Measurements from ENCODE around the gene FOXK2.
A peak's percentile ranks its signal among the peaks of the same experiment; 100 is the strongest.

FOXK2 gene

GRCh38 chr17:82645516-82645915 is 126.0 kb downstream of the FOXK2 start:
- H3K9me3 ChIP-seq (ENCODE audit: control insufficient read depth in 2 of 2, low read length in 2 of 2): no peaks in the 10 kb centered on the region
- no peak overlapping the region for H3K27ac ChIP-seq (ENCODE audit: low read depth in 2 of 2, low read length in 2 of 2)
- no peak overlapping the region for H3K9ac ChIP-seq (ENCODE audit: low read depth in 1 of 2, low read length in 2 of 2)
- peaks cover 11 to 14% of the 10 kb centered on the region in 2 donors for H3K4me1 ChIP-seq (ENCODE audit: control insufficient read depth in 2 of 2, insufficient read depth in 2 of 2, low read length in 2 of 2)
- peaks cover 30 to 31% of the 10 kb centered on the region in 2 donors for H3K36me3 ChIP-seq (ENCODE audit: control insufficient read depth in 2 of 2, insufficient read depth in 2 of 2, low read length in 2 of 2)
- H3K4me3 ChIP-seq (ENCODE audit: low read length in 2 of 2): no peak overlapping the region
- no peaks in the 10 kb centered on the region for H3K27me3 ChIP-seq (ENCODE audit: control insufficient read depth in 2 of 2, insufficient read depth in 2 of 2, low read length in 2 of 2)

GRCh38 chr17:82647593-82648164 is 128.1 kb downstream of the FOXK2 start:
- Histone ChIP-seq H3K9ac (ENCODE audit: low read depth in 1 of 2, low read length in 2 of 2) (peak overlapping the region; percentile 89 to 95), H3K4me1 (ENCODE audit: control insufficient read depth in 2 of 2, insufficient read depth in 2 of 2, low read length in 2 of 2) (peaks cover 13 to 14% of the 10 kb centered on the region in 2 donors), H3K27ac (ENCODE audit: low read depth in 2 of 2, low read length in 2 of 2) (peak overlapping the region; percentile 95 to 97), H3K36me3 (ENCODE audit: control insufficient read depth in 2 of 2, insufficient read depth in 2 of 2, low read length in 2 of 2) (peaks cover 15 to 17% of the 10 kb centered on the region in 2 donors), H3K27me3 (ENCODE audit: control insufficient read depth in 2 of 2, insufficient read depth in 2 of 2, low read length in 2 of 2) (no peaks in the 10 kb centered on the region), H3K4me3 (ENCODE audit: low read length in 2 of 2) (peak overlapping the region; percentile 82 to 89), H3K9me3 (ENCODE audit: control insufficient read depth in 2 of 2, low read length in 2 of 2) (no peaks in the 10 kb centered on the region)

GRCh38 chr17:82648165-82648668 is 128.7 kb downstream of the FOXK2 start, which contains the start of gene WDR45B:
TSS of gene WDR45B (minus strand) at chr17:82648444. CDS start at chr17:82648340, 104 bp downstream.
- Histone ChIP-seq H3K27ac (ENCODE audit: low read depth in 2 of 2, low read length in 2 of 2) (peak within 1 kb of the TSS; percentile 95 to 97), H3K9ac (ENCODE audit: low read depth in 1 of 2, low read length in 2 of 2) (peak within 1 kb of the TSS; percentile 89 to 95), H3K27me3 (ENCODE audit: control insufficient read depth in 2 of 2, insufficient read depth in 2 of 2, low read length in 2 of 2) (no peaks in the 10 kb centered on the region), H3K4me1 (ENCODE audit: control insufficient read depth in 2 of 2, insufficient read depth in 2 of 2, low read length in 2 of 2) (peaks cover 14 to 16% of the 10 kb centered on the region in 2 donors), H3K9me3 (ENCODE audit: control insufficient read depth in 2 of 2, low read length in 2 of 2) (no peaks in the 10 kb centered on the region), H3K36me3 (ENCODE audit: control insufficient read depth in 2 of 2, insufficient read depth in 2 of 2, low read length in 2 of 2) (peaks cover 11 to 14% of the 10 kb centered on the region in 2 donors), H3K4me3 (ENCODE audit: low read length in 2 of 2) (peak within 1 kb of the TSS; percentile 82 to 89)

- peaks cover 17 to 22% of the 10 kb centered on the region in 2 donors for H3K4me1 ChIP-seq (ENCODE audit: control insufficient read depth in 2 of 2, insufficient read depth in 2 of 2, low read length in 2 of 2)
- H3K27ac ChIP-seq (ENCODE audit: low read depth in 2 of 2, low read length in 2 of 2): peak overlapping the region; percentile 60 to 80
- peak overlapping the region; percentile 65 to 71 for H3K4me3 ChIP-seq (ENCODE audit: low read length in 2 of 2)
- peaks cover 5 to 8% of the 10 kb centered on the region in 2 donors for H3K36me3 ChIP-seq (ENCODE audit: control insufficient read depth in 2 of 2, insufficient read depth in 2 of 2, low read length in 2 of 2)
- no peaks in the 10 kb centered on the region for H3K9me3 ChIP-seq (ENCODE audit: control insufficient read depth in 2 of 2, low read length in 2 of 2)
- peak overlapping the region; percentile 41 to 58 for H3K9ac ChIP-seq (ENCODE audit: low read depth in 1 of 2, low read length in 2 of 2)
- H3K27me3 ChIP-seq (ENCODE audit: control insufficient read depth in 2 of 2, insufficient read depth in 2 of 2, low read length in 2 of 2): no peaks in the 10 kb centered on the region
Measured at GRCh38 chr17:82648742-82649331, 129.3 kb downstream of the FOXK2 start.

- Histone ChIP-seq H3K27ac (ENCODE audit: low read depth in 2 of 2, low read length in 2 of 2) (no peak overlapping the region), H3K36me3 (ENCODE audit: control insufficient read depth in 2 of 2, insufficient read depth in 2 of 2, low read length in 2 of 2) (no peaks in the 10 kb centered on the region), H3K27me3 (ENCODE audit: control insufficient read depth in 2 of 2, insufficient read depth in 2 of 2, low read length in 2 of 2) (no peaks in the 10 kb centered on the region), H3K4me1 (ENCODE audit: control insufficient read depth in 2 of 2, insufficient read depth in 2 of 2, low read length in 2 of 2) (peaks cover 26 to 31% of the 10 kb centered on the region in 2 donors), H3K4me3 (ENCODE audit: low read length in 2 of 2) (no peak overlapping the region), H3K9ac (ENCODE audit: low read depth in 1 of 2, low read length in 2 of 2) (no peak overlapping the region), H3K9me3 (ENCODE audit: control insufficient read depth in 2 of 2, low read length in 2 of 2) (no peaks in the 10 kb centered on the region)
Measured at GRCh38 chr17:82649501-82650261, 130.1 kb downstream of the FOXK2 start.

- H3K9me3 ChIP-seq (ENCODE audit: control insufficient read depth in 2 of 2, low read length in 2 of 2): no peaks in the 10 kb centered on the region
- H3K27me3 ChIP-seq (ENCODE audit: control insufficient read depth in 2 of 2, insufficient read depth in 2 of 2, low read length in 2 of 2): no peaks in the 10 kb centered on the region
- H3K4me1 ChIP-seq (ENCODE audit: control insufficient read depth in 2 of 2, insufficient read depth in 2 of 2, low read length in 2 of 2): peaks cover 34 to 40% of the 10 kb centered on the region in 2 donors
- no peak overlapping the region for H3K4me3 ChIP-seq (ENCODE audit: low read length in 2 of 2)
- H3K27ac ChIP-seq (ENCODE audit: low read depth in 2 of 2, low read length in 2 of 2): no peak overlapping the region
- no peak overlapping the region for H3K9ac ChIP-seq (ENCODE audit: low read depth in 1 of 2, low read length in 2 of 2)
- H3K36me3 ChIP-seq (ENCODE audit: control insufficient read depth in 2 of 2, insufficient read depth in 2 of 2, low read length in 2 of 2): no peaks in the 10 kb centered on the region
Measured at GRCh38 chr17:82650723-82651122, 131.2 kb downstream of the FOXK2 start.

GRCh38 chr17:82653651-82654528 is 134.4 kb downstream of the FOXK2 start:
- Histone ChIP-seq H3K36me3 (ENCODE audit: control insufficient read depth in 2 of 2, insufficient read depth in 2 of 2, low read length in 2 of 2) (peaks cover 13% of the 10 kb centered on the region in 2 donors), H3K27ac (ENCODE audit: low read depth in 2 of 2, low read length in 2 of 2) (peak overlapping the region; percentile 88 to 90), H3K9ac (ENCODE audit: low read depth in 1 of 2, low read length in 2 of 2) (peak overlapping the region; percentile 43 to 75), H3K4me3 (ENCODE audit: low read length in 2 of 2) (peak overlapping the region; percentile 39 to 56), H3K9me3 (ENCODE audit: control insufficient read depth in 2 of 2, low read length in 2 of 2) (no peaks in the 10 kb centered on the region), H3K4me1 (ENCODE audit: control insufficient read depth in 2 of 2, insufficient read depth in 2 of 2, low read length in 2 of 2) (peaks cover 26 to 32% of the 10 kb centered on the region in 2 donors), H3K27me3 (ENCODE audit: control insufficient read depth in 2 of 2, insufficient read depth in 2 of 2, low read length in 2 of 2) (no peaks in the 10 kb centered on the region)

Measured in mucosa of rectum (tissue), 2 donors.